ENCODE results near the gene PAQR6.

Gene PAQR6, protein sequence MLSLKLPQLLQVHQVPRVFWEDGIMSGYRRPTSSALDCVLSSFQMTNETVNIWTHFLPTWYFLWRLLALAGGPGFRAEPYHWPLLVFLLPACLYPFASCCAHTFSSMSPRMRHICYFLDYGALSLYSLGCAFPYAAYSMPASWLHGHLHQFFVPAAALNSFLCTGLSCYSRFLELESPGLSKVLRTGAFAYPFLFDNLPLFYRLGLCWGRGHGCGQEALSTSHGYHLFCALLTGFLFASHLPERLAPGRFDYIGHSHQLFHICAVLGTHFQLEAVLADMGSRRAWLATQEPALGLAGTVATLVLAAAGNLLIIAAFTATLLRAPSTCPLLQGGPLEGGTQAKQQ

DNA sequence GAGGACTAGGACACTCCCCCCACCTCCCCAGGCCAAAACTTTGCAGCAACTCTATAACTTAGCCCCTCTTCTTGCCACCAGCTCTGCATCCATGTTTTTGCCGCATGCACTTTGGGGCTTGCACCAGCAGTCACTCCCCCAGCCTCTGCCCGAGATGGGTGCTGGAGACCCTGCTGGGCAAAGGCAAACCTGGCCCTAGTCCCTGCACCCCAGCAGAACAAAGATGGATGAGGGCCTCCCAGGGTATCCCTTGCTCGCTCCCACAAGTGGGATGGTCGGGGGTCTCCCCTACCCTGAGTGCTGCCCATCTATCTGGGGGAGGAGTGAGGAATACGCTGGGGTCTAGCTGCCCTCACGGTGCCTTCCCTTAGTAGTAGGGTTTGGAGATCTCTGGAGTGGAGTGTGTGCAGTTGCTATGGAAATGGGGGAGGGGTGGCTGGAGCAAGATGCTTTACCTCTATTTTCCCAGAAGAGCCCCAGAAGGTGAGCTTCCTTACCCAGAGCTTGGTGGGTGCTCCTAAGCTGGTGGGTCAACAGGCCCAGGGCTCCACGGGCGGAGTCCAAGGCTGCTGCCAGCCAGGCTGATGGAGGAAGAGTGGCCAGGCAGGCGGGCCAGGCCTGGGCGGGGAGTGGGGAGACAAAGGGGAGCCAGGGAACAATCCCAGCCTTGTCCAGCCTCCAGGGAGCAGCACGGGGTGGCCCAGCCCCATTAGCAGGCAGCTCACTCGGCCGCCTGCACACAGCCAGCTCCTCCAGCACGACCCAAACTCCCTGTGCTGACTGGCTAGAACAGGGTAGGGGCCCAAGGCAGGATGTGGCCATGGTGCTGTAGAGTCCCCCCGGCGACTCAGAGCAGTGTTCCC, at the start of gene PAQR6:
TSS of gene PAQR6 (minus strand) at position 597 of the 863 bp plus-strand sequence. CDS start 1,325 bp downstream, outside the sequence.
- no peak for DNase-seq

GRCh38 chr1:156295391-156295947, 47.6 kb upstream of the PAQR6 start, which contains the start of gene GLMP:
GLMP (minus strand) TSS chr1:156295679; CDS start chr1:156295645, 34 bp downstream.
- DNase-seq, result peak; percentile 57

DNA sequence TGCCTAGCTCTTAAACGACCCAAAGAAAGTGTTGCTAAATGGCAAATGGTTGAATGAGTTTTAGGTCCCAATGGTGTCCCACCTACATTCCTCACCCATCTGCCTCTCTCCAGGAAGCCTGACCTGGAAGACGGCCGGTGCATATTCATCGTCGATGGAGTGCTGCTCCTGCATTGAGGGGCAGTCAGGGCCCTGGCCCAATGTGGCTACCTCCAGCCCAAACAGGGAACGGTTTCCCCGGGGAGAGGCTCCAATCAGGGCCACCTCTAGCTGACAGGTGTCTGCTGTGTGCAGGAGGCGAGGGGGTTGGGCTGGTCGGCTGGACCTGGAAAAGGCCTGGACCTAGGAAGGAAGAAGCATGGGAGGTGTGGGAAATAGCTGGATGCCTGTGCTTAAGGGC, 46.0 kb upstream of the PAQR6 start:
- DNase-seq, result no peak

GRCh38 chr1:156293098-156293434, 45.2 kb upstream of the PAQR6 start:
- DNase-seq, result no peak

GRCh38 chr1:156291226-156292061, 43.6 kb upstream of the PAQR6 start:
- DNase-seq, result peak; percentile 10

GRCh38 chr1:156289857-156290256, 42.0 kb upstream of the PAQR6 start:
- no peak for DNase-seq

DNA sequence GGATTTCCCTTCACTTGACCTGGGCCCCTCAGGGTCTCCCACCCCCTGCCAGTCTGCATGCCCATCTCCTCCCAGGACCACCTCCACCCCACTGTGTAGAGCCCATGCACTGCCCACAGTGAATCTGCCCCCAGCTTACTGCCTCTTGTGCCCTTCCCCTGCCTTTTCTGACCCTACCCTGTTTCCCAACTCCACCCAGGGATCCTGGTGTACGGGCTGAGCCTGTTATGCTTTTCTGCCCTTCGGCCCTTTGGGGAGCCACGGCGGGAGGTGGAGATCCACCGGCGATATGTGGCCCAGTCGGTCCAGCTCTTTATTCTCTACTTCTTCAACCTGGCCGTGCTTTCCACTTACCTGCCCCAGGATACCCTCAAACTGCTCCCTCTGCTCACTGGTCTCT, 38.2 kb upstream of the PAQR6 start:
- DNase-seq, result no peak

GRCh38 chr1:156285437-156285836, 37.6 kb upstream of the PAQR6 start:
- DNase-seq, result no peak

- no peak for DNase-seq
Measured at GRCh38 chr1:156284757-156285156, 36.9 kb upstream of the PAQR6 start.

DNA sequence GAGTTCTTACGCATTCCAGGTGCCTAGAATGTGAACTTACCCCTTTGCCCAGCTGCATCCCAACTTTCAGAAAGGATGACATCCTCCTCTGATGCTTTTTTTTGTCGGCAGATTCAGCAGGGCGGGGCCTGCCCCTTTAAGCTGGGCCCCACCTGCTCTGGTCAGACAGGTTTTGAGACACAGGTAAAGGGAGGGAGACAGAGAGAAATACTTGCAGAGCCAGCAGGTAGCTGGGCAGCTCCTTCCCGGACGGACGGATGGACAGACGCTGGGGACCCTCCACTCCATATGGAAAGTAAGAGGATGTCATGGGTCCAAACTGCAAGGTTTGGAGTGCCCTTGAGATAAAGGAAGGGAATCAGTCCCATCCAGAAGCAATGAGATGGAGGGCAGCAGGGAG, 36.3 kb upstream of the PAQR6 start, which contains the start of gene TMEM79:
TSS of gene TMEM79 (plus strand) at position 214 of the 400 bp plus-strand sequence. CDS start 902 bp downstream, outside the sequence.
- DNase-seq, result no peak

DNA sequence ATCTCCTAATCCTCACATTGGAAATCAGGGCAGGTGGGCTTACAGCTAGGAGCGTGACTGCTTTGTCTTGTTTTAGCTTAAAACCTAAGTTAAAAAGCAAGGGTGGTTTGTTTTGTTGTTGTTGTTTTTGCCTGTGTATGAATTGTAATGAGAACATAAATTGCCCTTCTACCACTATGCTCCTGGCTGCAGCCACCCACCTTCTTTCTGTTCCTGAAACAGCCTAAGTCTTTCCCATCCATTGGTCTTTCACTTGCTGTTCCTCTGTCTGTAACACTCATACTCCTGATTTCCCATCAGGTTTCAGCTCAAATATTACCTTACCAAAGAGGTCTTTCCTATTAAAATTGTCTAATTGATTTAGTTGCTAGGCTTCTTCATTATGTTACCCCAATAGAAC, 35.7 kb upstream of the PAQR6 start:
- no peak for DNase-seq

- peak; percentile 99 for DNase-seq
Measured at GRCh38 chr1:156282479-156283222, 34.8 kb upstream of the PAQR6 start, which contains the start of gene SMG5. SMG5 (minus strand) TSS chr1:156282825; CDS start chr1:156282680, 145 bp downstream.

DNA sequence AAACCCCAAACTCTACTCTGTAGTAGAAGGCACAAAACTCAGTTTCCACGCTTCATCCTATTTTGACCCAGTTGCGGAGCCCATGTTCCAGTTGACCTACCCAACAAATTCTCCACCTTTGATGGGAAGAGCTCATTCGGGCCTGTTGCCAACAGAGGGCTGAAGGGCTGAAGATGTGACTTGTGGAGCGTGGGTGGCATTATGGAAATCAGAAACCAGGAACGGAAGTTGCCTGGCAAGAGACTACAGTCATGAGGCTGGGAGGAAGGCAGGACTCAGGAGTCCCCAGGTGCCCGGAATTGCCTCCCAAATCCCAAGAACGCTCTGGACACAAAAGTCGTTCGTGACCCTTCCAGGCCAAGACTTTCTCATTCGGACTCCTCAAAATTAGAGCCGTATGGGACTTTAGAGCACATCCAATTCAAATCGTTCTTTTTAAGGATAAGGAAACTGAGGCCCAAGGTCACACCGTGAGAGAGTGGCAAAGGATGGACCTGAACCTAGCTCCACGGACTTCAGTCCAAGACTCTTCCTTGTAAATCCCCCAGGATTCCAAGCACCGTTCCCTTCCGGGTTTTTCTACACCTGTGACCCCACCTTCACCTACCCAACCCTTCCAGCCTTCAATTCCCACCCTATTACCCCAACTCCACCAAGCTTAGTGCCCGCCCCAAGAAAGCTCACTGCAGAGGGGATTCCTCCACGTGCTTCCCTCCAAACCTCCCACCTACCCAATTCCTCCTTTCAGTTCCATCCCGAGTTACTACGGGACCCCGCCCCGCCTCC, 34.0 kb upstream of the PAQR6 start:
- no peak for DNase-seq

DNA sequence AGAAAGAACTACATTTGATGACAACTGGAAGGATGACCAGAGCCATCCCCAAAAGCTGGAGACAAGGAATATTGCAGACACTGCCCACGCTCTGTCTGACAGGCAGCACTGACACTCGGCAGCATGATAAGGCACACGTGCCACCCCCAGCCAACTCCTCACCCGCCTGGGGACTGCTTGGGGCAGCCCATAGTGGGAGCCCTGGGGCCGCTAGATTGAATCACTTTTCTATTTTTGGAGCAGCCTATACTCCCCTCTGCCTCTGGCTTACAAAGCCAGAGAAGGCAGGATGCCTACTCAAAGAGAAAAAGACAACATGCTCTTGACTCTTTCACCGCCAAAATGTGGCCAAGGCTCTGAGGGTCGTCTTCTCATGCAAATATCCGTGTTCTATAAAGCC, 33.4 kb upstream of the PAQR6 start:
- peak; percentile 13 for DNase-seq

DNA sequence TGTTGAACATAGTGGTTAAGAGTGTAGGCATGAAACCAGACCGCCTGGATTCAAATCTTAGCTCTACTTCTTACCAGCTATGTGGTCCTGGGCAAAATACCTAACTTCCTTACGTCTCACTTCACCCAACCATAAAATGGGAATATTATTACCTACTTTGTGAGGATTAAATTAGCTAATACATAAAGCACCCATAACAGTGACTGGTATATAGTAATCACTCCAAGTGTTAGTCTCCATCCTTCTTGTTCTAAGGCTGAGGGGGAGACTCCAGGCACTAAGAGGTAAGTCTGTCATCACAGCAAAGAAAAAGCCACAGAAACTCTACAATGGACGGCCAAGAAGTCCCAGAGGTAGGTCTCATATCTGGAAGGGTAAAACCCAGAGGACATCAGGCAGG, 32.0 kb upstream of the PAQR6 start:
- DNase-seq, result no peak

- DNase-seq, result no peak
Measured at GRCh38 chr1:156276966-156277381, 29.1 kb upstream of the PAQR6 start.

DNA sequence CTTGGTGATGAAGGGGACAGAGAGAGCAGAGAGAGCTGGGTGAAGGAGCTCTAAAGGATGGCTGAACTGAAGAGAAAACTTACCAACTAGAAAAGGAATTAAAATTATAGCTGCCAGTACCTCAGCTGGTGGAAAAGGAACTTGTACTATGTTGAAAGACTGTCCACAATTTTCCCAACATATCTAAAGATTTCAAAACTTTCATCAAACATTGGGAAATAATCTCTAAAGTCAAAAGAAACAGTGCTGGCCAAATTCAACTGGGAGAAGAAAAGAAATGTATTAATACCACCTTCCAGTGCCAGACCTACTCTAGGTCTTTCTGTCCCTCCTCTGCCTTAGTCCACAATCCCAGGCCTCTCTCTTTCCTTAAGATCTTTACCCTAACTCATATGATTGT, 28.7 kb upstream of the PAQR6 start:
- no peak for DNase-seq

- DNase-seq, result no peak
Measured at GRCh38 chr1:156270314-156270713, 22.5 kb upstream of the PAQR6 start.

DNA sequence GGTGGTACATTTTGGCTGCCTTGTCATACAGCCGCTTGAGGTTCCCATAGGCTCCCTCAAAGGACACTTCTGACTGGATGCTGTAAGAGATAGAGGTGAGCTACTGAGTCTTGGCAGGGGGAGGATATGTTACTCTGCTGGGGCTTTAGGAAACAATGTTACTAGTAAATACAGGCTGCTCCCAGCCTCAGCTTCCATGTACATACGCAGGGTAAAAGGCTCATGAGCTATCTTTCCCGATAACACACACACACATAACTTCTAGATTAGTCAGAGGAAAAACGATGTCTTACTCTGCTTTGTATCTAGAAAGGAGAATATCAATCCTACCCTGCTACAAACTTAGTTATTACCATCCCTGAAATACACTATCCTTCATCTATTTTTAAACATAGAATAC, 20.5 kb upstream of the PAQR6 start:
- DNase-seq, result no peak

DNA sequence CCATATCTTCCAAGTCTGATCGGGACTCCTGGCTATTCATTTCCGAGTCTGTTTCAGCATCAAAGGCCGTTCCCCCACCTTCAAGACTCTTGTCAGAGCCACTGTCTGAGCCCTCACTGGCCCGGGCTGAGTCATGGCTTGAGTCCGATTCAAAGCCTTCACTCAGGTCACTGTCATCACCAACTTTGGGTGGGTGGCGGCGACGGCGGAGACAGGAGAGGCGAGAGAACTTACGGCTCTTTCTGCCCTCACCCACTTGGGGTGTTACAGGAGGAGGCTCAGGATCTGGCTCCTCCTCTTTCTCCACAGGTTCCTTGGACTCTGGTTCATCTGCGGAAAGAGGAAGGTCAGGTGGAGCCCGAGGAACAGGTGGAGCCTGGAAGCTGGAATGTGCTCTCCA, 18.2 kb upstream of the PAQR6 start:
- no peak for DNase-seq

DNA sequence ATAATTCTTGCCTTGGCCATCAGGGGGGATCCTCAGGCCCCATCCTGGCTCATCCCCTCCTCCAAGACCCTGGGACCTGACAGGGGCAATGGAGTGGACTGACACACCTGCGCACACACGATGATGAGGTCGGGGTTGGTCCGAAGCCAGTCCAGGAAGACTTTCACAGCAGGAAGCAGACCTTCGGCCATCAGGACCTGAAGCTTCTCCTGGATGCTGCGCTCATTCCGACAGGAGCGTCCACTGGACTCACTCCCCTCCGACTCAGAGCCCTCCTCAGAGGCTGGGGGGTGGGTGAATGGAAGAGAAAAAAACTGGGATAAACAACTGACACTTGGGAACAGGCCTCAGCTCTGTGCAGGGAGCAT, 15.4 kb upstream of the PAQR6 start:
- no peak for DNase-seq
